Erythroblast (primary cell): ENCODE measurements around the gene HIPK2.

Experiments used
- DNase-seq, 2 experiments: peaks; one replicate each; lab custom pipeline; 2025; lab: John Stamatoyannopoulos, UW
- GATA1 ChIP-seq: IDR thresholded peaks from 2 replicates; pipeline ENCODE4 v1.6.1; 2011; ENCODE audit warnings: low read depth, mild to moderate bottlenecking, control low read depth, low read length, moderate library complexity
- POLR2A ChIP-seq: IDR thresholded peaks from 2 replicates; pipeline ENCODE4 v1.6.1; 2011; ENCODE audit warnings: mild to moderate bottlenecking, low read length

Gene HIPK2

GRCh38 chr7:139687211-139687954 is 90.4 kb downstream of the HIPK2 start:
- TF ChIP-seq POLR2A (no peak), GATA1 (no peak)
- DNase-seq, result no peak

GRCh38 chr7:139683137-139683921 is 94.5 kb downstream of the HIPK2 start:
- DNase-seq, result no peak
- TF ChIP-seq GATA1 (no peak), POLR2A (no peak)

- TF ChIP-seq POLR2A, result no peak
- no peak for TF ChIP-seq GATA1
- DNase-seq, result no peak
Observed at GRCh38 chr7:139682136-139683013, 95.4 kb downstream of the HIPK2 start.

- no peak for DNase-seq
Observed at GRCh38 chr7:139681812-139682135, 96.0 kb downstream of the HIPK2 start.

GRCh38 chr7:139681463-139681755 is 96.4 kb downstream of the HIPK2 start:
- TF ChIP-seq POLR2A (no peak), GATA1 (no peak)
- DNase-seq, result no peak

More at GRCh38 chr7:139681812-139682135, 96.0 kb downstream of the HIPK2 start:
- no peak for TF ChIP-seq POLR2A
- no peak for TF ChIP-seq GATA1

- DNase-seq, result peak; percentile 16 to 62
- peak; percentile 41 for TF ChIP-seq POLR2A
- TF ChIP-seq GATA1, result no peak
Observed at GRCh38 chr7:139680676-139681462, 96.9 kb downstream of the HIPK2 start.

- TF ChIP-seq POLR2A (no peak), GATA1 (no peak)
- DNase-seq, result no peak
Observed at GRCh38 chr7:139679731-139680594, 97.8 kb downstream of the HIPK2 start.

GRCh38 chr7:139676390-139676789 is 101.4 kb downstream of the HIPK2 start:
- no peak for DNase-seq

GRCh38 chr7:139675127-139676125 is 102.4 kb downstream of the HIPK2 start:
- DNase-seq, result no peak
- TF ChIP-seq POLR2A, result no peak
- no peak for TF ChIP-seq GATA1

More at GRCh38 chr7:139676390-139676789, 101.4 kb downstream of the HIPK2 start:
- TF ChIP-seq GATA1, result no peak
- no peak for TF ChIP-seq POLR2A

- no peak for TF ChIP-seq GATA1
- TF ChIP-seq POLR2A, result no peak
- no peak for DNase-seq
Observed at GRCh38 chr7:139674752-139675126, 103.1 kb downstream of the HIPK2 start.

- DNase-seq, result no peak
Observed at GRCh38 chr7:139674341-139674740, 103.5 kb downstream of the HIPK2 start.

More at GRCh38 chr7:139674341-139674740, 103.5 kb downstream of the HIPK2 start:
- TF ChIP-seq POLR2A (no peak), GATA1 (no peak)
